Hypothalamus (tissue), 51 donors: ENCODE results near the gene ELANE.

Experiments used
- DNase-seq, 51 donors: peaks; one replicate each; lab custom pipeline; 2025; lab: John Stamatoyannopoulos, UW

Gene ELANE

GRCh38 chr19:858868-859843, 7.1 kb downstream of the ELANE start, which contains the start of gene CFD:
CFD (plus strand) TSS chr19:859664; CDS start chr19:859690, 26 bp downstream.
- DNase-seq = peak in 5 of 51 donors; percentile 22 to 33 (median 29)

DNA sequence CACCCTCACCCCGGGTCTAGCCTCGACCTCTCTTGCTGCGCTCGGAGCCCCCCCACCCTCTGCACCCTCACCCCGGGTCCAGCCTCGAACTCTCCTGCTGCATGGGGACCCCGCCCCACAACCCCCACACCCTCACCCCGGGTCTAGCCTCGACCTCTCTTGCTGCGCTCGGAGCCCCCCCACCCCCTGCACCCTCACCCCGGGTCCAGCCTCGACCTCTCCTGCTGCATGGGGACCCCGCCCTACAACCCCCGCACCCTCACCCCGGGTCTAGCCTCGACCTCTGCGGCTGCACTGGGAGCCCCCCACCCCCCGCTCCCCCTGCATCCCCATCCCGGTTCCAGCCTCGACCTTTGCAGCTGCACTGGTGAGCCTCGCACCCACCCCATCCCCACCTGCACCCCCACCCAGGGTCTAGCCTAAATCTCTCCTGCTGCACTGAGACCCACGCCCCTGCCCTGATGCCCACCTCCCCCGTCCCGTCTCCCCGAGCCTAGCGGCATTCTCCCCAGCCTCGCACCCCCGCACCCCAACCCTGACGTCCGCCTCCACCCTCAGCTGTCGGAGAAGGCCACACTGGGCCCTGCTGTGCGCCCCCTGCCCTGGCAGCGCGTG, 9.1 kb downstream of the ELANE start:
- no peak for DNase-seq

DNA sequence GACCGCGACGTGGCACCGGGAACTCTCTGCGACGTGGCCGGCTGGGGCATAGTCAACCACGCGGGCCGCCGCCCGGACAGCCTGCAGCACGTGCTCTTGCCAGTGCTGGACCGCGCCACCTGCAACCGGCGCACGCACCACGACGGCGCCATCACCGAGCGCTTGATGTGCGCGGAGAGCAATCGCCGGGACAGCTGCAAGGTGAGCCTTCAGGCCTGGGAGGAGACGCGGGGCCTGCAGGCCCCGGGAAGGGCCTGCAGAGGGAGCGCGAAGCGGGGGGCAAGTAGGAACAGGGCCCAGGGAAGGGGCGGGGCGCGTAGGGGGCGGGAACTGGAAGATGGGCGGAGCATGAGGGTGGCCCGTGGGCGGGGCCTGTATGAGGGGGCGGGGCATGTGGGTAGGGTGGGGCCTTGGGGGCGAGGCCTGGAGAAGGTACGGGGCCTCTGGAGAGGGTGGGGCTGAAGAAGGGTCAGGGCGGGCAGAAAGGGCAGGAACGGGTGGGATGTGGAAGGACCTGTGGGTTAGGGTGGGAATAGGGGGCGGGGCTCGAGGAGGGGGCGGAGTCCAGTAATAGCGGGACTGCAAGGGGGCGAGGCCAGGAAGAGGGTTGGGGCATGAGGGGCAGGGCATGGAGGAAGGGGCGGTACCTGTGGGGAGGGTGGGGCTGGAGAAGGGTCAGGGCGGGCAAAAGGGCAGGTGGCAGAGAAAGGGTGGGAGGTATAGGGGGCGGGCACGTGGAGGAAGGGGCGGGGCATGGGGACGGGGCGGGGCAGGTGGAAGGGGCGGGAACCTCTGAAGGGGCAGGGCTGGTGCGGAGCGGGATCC, 9.9 kb downstream of the ELANE start:
- DNase-seq = peak in 2 of 51 donors; percentile 24 to 42

- peak in 4 of 51 donors; percentile 11 to 23 (median 18) for DNase-seq
Observed at GRCh38 chr19:862581-863314, 10.6 kb downstream of the ELANE start.

DNA sequence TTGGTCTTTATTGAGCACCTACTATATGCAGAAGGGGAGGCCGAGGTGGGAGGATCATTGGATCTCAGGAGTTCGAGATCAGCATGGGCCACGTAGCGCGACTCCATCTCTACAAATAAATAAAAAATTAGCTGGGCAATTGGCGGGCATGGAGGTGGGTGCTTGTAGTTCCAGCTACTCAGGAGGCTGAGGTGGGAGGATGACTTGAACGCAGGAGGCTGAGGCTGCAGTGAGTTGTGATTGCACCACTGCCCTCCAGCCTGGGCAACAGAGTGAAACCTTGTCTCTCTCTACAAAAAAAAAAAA, 11.2 kb downstream of the ELANE start:
- DNase-seq = no peak

GRCh38 chr19:866769-867300, 14.7 kb downstream of the ELANE start:
- DNase-seq = no peak

GRCh38 chr19:867301-867793, 15.2 kb downstream of the ELANE start:
- no peak for DNase-seq

DNA sequence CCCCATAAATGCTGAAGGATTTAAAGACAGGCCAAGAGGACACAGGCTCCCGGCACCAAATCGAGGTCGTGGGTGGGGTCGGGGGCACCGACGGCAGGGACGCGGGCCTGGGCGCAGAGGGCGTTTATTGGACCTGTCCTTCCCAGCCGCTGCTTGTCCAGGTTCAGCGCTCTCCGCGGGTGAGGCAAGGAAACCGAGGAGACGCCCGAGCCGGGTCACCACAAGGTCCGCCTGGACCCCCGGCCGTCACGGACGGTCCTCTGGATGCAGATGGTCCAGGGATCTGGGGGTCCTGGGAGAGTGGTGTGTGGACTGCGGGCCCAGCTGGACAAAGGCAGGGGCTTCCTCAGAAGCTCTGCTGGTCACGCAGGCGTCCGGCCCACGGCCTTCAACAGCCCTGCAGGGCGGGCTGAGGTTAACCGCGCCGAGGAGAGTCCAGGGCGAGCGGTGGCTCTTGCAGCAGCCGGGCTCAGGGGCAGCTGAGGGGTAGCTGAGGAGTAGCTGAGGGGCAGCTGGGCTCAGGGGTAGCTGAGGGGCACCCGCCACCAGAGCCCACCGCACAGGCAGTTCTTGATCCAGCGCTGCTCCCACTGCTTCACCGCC, 15.9 kb downstream of the ELANE start:
- no peak for DNase-seq

DNA sequence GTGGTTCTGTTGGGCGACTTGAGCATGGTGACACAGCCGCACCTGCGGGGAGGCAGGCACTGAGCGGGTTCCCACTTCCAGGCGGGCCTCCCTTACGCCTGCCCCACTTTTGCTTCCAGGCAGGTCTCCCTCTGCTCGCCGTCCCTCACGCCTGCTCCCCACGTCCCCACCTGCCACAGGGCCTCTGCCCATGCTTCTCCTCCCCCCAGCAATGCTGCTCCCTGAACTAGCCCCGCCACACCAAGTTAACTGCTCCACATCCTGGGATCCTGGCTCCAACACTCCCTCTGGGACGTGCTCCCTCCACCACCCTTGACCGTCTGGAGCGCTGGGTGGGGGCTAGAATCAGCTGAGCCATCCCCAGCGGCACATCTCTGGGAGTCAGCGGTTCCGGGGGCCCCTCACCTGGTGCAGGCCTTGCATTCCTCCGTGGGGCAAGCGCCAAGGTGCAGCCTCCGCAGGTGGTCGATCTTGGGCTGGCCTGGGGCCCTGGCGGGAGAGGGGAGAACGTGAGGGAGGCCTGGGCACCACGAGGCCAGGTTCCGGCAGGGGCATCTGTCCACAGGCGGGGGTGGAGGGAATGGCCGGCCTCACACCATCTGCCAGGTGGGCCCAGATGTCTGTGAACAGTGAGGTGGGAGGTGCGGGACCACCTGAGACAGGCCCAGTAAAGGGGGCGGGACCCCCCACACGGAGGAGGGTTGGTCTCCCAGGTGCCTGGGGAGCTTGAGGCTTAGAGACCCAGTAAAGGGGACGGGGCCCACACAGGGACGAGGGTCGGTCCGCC, 16.5 kb downstream of the ELANE start:
- no peak for DNase-seq

DNA sequence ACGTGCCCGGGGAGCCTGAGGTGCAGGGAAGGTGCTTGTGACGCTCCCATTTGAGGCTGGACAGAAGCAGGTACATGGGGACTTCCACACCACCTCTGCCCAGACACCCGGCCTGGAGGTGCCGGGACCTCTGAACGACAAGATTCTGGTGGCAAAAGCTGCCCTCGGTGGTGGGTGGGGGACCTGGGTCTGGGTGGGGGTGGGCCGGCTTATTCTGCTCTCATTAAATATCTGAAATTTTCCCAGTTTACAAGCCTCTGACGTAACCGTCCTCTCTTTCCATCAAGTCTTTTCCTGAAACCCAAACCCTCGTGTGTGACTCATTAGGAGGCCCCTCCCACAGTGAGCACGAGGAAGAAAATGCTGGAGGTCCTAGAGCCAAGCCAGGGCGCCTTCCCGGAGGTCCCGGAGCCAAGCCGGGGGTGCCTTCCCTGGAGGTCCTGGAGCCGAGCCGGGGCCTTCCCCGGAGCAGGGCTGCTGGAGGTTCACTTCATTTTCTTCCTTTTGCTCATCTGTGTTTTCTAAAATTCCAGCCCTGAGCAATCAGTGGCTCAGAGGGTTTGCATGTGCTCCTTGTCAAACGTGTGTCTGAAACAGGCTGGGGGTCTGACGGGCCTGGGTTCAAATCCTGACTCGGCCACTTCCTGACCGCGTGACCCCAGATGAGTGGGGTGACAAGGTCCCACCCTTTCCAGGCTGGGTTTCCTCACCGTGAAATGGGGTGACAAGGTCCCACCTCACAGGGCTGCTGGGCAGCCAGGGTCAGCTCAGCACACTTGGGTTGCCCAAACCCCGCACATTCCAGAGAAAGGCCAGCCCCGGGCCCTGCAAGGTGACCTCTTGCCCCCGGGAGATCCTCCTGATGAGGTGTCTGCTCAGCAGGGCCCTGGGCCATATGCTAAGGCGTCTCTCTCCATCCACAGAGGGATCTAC, 17.4 kb downstream of the ELANE start:
- DNase-seq = peak in 1 of 51 donors; percentile 20

GRCh38 chr19:870314-870713, 18.2 kb downstream of the ELANE start:
- no peak for DNase-seq

DNA sequence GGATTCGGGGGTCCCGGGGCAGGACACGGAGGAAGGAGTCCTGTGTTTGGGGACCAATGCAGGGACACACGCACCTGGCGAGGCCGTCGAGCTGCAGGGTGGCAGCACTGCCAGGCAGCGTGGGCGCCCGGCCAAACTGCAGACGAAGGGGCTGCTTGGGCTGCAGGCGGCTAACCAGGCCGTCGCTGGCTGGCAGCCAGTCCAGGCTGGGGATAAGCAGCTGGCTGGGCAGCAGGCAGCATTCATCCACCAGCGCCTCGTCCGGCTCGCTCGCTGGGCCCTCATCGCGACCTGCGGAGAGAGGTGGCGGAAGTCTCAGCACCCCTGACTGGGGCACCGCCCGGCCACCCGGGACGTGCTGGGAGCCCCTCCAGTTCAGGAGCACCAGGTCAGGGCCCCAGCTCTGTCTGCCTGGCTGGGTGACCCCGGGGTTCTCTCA, 18.9 kb downstream of the ELANE start:
- peak in 27 of 51 donors; percentile 6 to 73 (median 36) for DNase-seq

GRCh38 chr19:871446-872265, 19.6 kb downstream of the ELANE start:
- DNase-seq = peak in 1 of 51 donors; percentile 19

- DNase-seq = no peak
Observed at GRCh38 chr19:872266-872951, 20.3 kb downstream of the ELANE start.

DNA sequence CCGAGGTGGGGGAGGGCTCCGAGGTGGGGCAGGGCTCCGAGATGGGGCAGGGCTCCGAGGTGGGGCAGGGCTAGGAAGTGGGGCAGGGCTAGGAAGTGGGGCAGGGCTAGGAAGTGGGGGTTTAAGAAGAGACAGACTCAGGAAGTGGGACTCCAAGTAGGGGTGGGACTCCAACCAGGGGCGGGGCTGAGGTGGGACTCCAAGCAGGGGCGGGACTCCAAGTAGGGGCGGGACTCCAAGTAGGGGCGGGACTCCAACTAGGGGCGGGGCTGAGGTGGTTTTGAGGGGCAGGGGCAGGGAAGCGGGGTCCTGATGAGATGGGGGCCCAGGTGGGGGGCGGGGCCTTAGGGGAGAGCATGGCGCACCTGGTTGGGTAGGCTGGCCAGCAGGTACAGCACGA, 21.0 kb downstream of the ELANE start:
- DNase-seq = no peak

DNA sequence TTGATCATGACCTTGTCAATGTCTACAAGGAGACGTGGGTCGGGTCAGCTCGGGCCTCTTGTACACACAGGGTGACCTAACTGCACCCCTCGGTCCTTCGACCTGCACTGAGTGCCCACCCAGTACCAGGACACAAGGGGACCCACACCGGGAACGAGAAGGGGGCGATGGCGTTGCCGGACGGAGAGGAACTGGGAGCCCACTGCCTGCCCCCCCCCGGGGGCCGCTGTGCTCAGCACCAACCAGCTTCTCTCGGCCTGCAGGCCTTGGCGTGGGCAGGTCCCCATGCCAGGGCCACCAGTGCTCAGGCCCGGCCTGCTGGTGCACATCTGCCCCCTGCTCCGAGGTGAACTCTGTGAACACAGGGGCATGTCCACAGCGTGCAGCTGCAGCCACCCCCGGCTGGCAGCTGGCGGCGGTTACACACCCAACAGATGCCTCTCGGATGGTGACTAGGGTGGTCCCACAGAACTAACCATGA, 21.5 kb downstream of the ELANE start:
- DNase-seq = no peak
